Ishikawa (cell line): Measurements from ENCODE around the gene TPP1.

Experiments
- EP300 ChIP-seq: IDR thresholded peaks from 2 replicates; pipeline ENCODE4 v1.6.1; 2012; ENCODE audit warnings: borderline replicate concordance
- TF ChIP-seq, protein P1 (sequence below): IDR thresholded peaks from 2 replicates; pipeline ENCODE4 v1.6.1; 2012; ENCODE audit warnings: low read depth, mild to moderate bottlenecking
- TF ChIP-seq, protein P2 (sequence below): IDR thresholded peaks from 2 replicates; pipeline ENCODE4 v1.6.1; 2012

DNA sequence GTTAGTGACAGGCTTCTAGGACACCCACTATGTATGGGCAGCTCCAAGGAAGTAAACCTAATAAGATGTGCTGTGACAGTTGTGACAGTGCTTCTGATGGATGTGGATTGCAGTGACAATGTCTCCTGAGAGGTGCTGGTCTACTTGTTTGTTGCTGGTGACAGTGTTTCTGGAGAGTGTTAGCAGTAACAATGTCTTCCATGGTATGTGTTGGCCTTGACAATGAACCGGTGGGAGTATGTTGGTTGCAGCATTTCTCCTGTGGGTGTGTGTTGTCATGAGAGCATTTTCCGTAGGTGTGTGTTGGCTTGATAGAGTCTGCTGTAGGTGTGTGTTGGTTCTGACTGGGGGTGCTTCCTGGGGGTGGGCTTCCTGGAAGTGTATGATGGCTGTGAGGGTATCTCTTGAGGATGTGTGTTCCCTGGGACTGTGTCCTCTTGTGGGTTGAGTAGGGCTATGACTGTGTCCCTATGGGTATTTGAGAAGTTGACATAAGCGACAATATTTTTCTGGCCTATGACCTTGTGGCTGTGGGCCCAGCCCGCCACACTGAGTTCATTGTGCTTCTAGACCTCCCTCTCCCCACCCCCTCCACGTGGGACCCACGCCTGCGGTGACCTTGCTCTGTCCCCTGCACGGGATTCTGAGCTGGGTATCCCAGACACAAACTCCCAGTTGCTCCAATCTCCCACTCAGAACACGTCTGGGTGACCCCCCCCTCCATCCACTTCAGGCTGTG, 35.2 kb upstream of the TPP1 start:
- TF ChIP-seq, protein P1, sequence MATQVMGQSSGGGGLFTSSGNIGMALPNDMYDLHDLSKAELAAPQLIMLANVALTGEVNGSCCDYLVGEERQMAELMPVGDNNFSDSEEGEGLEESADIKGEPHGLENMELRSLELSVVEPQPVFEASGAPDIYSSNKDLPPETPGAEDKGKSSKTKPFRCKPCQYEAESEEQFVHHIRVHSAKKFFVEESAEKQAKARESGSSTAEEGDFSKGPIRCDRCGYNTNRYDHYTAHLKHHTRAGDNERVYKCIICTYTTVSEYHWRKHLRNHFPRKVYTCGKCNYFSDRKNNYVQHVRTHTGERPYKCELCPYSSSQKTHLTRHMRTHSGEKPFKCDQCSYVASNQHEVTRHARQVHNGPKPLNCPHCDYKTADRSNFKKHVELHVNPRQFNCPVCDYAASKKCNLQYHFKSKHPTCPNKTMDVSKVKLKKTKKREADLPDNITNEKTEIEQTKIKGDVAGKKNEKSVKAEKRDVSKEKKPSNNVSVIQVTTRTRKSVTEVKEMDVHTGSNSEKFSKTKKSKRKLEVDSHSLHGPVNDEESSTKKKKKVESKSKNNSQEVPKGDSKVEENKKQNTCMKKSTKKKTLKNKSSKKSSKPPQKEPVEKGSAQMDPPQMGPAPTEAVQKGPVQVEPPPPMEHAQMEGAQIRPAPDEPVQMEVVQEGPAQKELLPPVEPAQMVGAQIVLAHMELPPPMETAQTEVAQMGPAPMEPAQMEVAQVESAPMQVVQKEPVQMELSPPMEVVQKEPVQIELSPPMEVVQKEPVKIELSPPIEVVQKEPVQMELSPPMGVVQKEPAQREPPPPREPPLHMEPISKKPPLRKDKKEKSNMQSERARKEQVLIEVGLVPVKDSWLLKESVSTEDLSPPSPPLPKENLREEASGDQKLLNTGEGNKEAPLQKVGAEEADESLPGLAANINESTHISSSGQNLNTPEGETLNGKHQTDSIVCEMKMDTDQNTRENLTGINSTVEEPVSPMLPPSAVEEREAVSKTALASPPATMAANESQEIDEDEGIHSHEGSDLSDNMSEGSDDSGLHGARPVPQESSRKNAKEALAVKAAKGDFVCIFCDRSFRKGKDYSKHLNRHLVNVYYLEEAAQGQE = no peak
- TF ChIP-seq, protein P2, sequence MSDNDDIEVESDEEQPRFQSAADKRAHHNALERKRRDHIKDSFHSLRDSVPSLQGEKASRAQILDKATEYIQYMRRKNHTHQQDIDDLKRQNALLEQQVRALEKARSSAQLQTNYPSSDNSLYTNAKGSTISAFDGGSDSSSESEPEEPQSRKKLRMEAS = no peak
- TF ChIP-seq EP300 = no peak
